CD8-positive, alpha-beta memory T cell (primary cell): ENCODE measurements around the gene FAAH. TPM values are rescaled to one million over a fixed set of nuclear protein-coding genes. Genes with fewer than 3 reads are reported as not detected.
"Not testable (repeated sequence)": the region's sequence is repeated elsewhere in the genome, so short reads cannot be mapped to it uniquely, and the experiment has no call there.

Experiments
- CTCF ChIA-PET: fragments of 350-600 bp; sonication (Branson Sonifier 250); formaldehyde crosslinking; loops from one replicate; lab custom pipeline; 2021; ENCODE audit warnings: antibody characterized with exemption; lab: Charles Lee
- POLR2A ChIA-PET: fragments of 350-600 bp; sonication (Branson Sonifier 250); formaldehyde crosslinking; loops from one replicate; lab custom pipeline; 2021; ENCODE audit warnings: antibody characterized with exemption; lab: Charles Lee
- DNase-seq, 5 donors: peaks; one replicate each; pipeline versions ENCODE4 v3.0.0 to v3.0.0-alpha.2; 2020 to 2022; ENCODE audit warnings: mixed read lengths in 1 of 5
- H3K27ac ChIP-seq: one replicate; pipeline ENCODE4 v1.7.0; 2013; ENCODE audit warnings: low read depth, mild to moderate bottlenecking, low read length, moderate library complexity
- H3K27me3 ChIP-seq: 2 replicates; pipeline ENCODE4 v1.7.0; 2013; ENCODE audit warnings: low read length, mild to moderate bottlenecking; ENCODE audit not compliant: insufficient read depth, poor library complexity, severe bottlenecking
- H3K36me3 ChIP-seq: 2 replicates; pipeline ENCODE4 v1.7.0; 2013; ENCODE audit warnings: mild to moderate bottlenecking, low read length, moderate library complexity; ENCODE audit not compliant: insufficient read depth
- H3K4me1 ChIP-seq: 2 replicates; pipeline ENCODE4 v1.7.0; 2013; ENCODE audit warnings: mild to moderate bottlenecking, low read length, moderate library complexity; ENCODE audit not compliant: insufficient read depth
- H3K4me3 ChIP-seq: 2 replicates; pipeline ENCODE4 v1.7.0; 2013; ENCODE audit warnings: mild to moderate bottlenecking, low read length
- H3K9me3 ChIP-seq: 2 replicates; pipeline ENCODE4 v1.7.0; 2013; ENCODE audit warnings: mild to moderate bottlenecking, low read length
- H3K27ac Mint-ChIP-seq, 8 donors: one replicate each; pipeline ENCODE4 v1.8.0; 2020 to 2021; ENCODE audit warnings: mixed read lengths in 8 of 8, mild to moderate bottlenecking in 6 of 8, inconsistent platforms in 3 of 8, moderate library complexity in 3 of 8
- H3K27me3 Mint-ChIP-seq, 2 donors: one replicate each; pipeline ENCODE4 v1.8.0; 2020 to 2021; ENCODE audit warnings: mixed read lengths in 2 of 2, mild to moderate bottlenecking in 1 of 2, moderate library complexity in 1 of 2
- H3K36me3 Mint-ChIP-seq, 3 donors: one replicate each; pipeline ENCODE4 v1.8.0; 2020 to 2021; ENCODE audit warnings: mixed read lengths in 3 of 3, inconsistent platforms in 1 of 3, mild to moderate bottlenecking in 1 of 3
- H3K4me1 Mint-ChIP-seq, 3 donors: one replicate each; pipeline ENCODE4 v1.8.0; 2020 to 2021; ENCODE audit warnings: mixed read lengths in 3 of 3, inconsistent platforms in 1 of 3, mild to moderate bottlenecking in 1 of 3
- H3K4me3 Mint-ChIP-seq, 7 donors: one replicate each; pipeline ENCODE4 v1.8.0; 2020 to 2021; ENCODE audit warnings: mixed read lengths in 7 of 7, mild to moderate bottlenecking in 6 of 7, moderate library complexity in 4 of 7, inconsistent platforms in 2 of 7
- H3K9me3 Mint-ChIP-seq, 5 donors: one replicate each; pipeline ENCODE4 v1.8.0; 2020 to 2022; ENCODE audit warnings: mixed read lengths in 5 of 5, mild to moderate bottlenecking in 3 of 5, moderate library complexity in 2 of 5, inconsistent platforms in 1 of 5
- polyA plus RNA-seq: library from polyadenylated mRNA; unstranded; fragments of 300-500 nt; fragmentation: Illumina TruSeq; gene quantifications from one replicate; pipeline ENCODE4 v1.2.3, GENCODE V29; 2021
- total RNA-seq, 2 experiments: library from RNA; stranded (reverse); gene quantifications; one replicate each; pipeline ENCODE4 v1.2.3, GENCODE V29; 2021

Gene FAAH
- 1 to 10 TPM; 4.5 to 5.1 TPM for total RNA-seq
- polyA plus RNA-seq, result 1.3 TPM

DNA sequence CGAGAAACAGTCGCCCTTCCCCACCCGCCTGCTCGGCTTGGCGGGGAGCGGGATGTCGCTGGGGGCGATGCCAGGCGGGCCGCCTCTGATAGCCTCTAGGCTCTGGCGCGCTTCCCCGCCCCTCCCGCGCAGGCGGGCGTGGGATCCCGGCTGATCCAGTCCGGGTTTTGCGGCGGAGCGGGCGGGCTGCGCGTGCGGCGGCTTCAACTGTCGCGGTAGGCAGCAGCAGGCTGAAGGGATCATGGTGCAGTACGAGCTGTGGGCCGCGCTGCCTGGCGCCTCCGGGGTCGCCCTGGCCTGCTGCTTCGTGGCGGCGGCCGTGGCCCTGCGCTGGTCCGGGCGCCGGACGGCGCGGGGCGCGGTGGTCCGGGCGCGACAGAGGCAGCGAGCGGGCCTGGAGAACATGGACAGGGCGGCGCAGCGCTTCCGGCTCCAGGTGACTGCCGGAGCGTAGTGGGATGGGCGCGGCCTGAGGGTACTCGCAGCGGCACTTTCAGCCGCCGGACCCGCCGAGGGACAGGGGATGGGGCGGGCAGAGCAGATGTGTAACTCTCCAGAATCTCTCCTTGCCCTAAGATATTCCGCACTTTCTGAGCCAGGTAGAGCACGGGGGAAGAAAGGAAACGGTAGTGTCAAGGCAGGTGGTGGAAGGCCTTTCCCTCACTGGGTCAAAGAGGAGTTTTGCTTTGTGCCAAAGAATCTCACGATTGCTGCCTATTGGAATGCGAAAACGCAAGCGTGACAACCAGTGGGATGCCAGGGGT, at the start of gene FAAH:
TSS of gene FAAH (plus strand) at position 210 of the 764 bp plus-strand sequence. CDS start at position 242, 32 bp downstream.
- Histone ChIP-seq H3K4me1 (no peaks in the 10 kb centered on the region), H3K9me3 (no peaks in the 10 kb centered on the region), H3K36me3 (no peaks in the 10 kb centered on the region), H3K27me3 (peaks cover 3% of the 10 kb centered on the region), H3K27ac (no peak within 1 kb of the TSS), H3K4me3 (no peak within 1 kb of the TSS)
- peaks cover 8 to 9% (median 8%) of the 10 kb centered on the region in 3 donors for H3K4me1 Mint-ChIP-seq
- ChIA-PET CTCF (no interaction called here), POLR2A (no interaction called here)
- peaks cover 5 to 18% (median 9%) of the 10 kb centered on the region in 5 donors for H3K9me3 Mint-ChIP-seq
- H3K27me3 Mint-ChIP-seq, result peaks cover 19 to 40% of the 10 kb centered on the region in 2 donors
- peak within 1 kb of the TSS in 5 of 7 donors; percentile 62 to 81 (median 66) for H3K4me3 Mint-ChIP-seq
- peak in 2 of 5 donors; percentile 27 to 62 for DNase-seq
- H3K36me3 Mint-ChIP-seq, result peaks cover 3 to 24% (median 7%) of the 10 kb centered on the region in 3 donors
- H3K27ac Mint-ChIP-seq, result peak within 1 kb of the TSS in 3 of 8 donors; percentile 17 to 50 (median 50)

DNA sequence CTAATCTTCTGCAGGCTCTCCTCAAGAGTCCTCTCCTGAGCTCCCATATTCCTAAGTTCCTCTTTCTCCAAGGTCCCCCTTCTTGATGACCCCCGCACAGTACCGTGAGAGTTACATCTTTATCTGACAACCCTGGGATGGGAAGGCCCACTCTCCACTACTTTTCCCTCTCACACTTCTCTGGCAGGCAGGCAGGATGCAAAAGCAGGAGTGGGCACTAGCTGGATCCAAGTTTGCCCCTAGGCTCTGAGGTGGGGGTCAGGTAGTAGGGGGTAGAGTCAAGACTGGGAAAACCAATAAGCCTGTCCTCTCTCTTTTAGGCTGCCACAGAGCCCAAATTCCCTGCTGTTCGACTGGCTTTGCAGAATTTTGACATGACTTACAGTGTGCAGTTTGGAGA, 49.6 kb upstream of the FAAH start:
- H3K9me3 ChIP-seq, result no peaks in the 10 kb centered on the region
- H3K4me1 ChIP-seq, result peaks cover 12% of the 10 kb centered on the region
- no peak overlapping the region for H3K4me3 ChIP-seq
- Mint-ChIP-seq H3K36me3 (peaks cover under 1 to 55% (median 6%) of the 10 kb centered on the region in 3 donors), H3K9me3 (no peaks in the 10 kb centered on the region), H3K27me3 (no peaks in the 10 kb centered on the region), H3K4me3 (no peak overlapping the region), H3K4me1 (peaks cover 45 to 57% (median 48%) of the 10 kb centered on the region in 3 donors), H3K27ac (peak overlapping the region in 7 of 8 donors; percentile 58 to 100 (median 90))
- peaks cover 6% of the 10 kb centered on the region for H3K36me3 ChIP-seq
- no peak for DNase-seq
- ChIA-PET CTCF (interaction anchor here (5.7 kb wide), 1 partner anchor 99 kb away, joined by 31 read pairs; the partner anchor contains the start of gene RAD54L), POLR2A (no interaction called here)
- no peak overlapping the region for H3K27ac ChIP-seq
- H3K27me3 ChIP-seq, result no peaks in the 10 kb centered on the region

DNA sequence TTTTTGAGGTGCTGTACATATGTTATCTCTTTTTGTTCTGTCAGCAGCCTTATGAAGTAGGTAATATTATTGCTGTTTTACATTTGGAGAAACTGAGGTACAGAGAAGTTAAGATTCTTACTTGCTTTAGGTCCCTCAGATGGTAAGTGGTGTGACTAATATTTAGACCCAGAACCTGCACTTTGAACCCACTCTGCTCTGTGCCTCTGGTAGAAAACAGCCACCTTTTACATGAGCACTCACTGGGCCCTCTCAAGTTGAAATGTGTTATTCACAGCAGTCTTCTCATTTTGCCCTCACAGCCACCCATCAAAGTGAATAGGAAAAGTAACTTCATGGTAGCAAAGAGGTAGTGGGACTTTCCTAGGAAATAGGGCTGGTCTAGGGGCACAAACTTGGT, 48.8 kb upstream of the FAAH start:
- Mint-ChIP-seq H3K9me3 (no peaks in the 10 kb centered on the region), H3K4me3 (no peak overlapping the region), H3K4me1 (peaks cover 40 to 52% (median 44%) of the 10 kb centered on the region in 3 donors), H3K27ac (peak overlapping the region in 6 of 8 donors; percentile 37 to 99 (median 60)), H3K36me3 (peaks cover 3 to 61% (median 9%) of the 10 kb centered on the region in 3 donors), H3K27me3 (no peaks in the 10 kb centered on the region)
- Histone ChIP-seq H3K27ac (no peak overlapping the region), H3K9me3 (no peaks in the 10 kb centered on the region), H3K4me3 (no peak overlapping the region), H3K4me1 (peaks cover 9% of the 10 kb centered on the region), H3K36me3 (peaks cover 10% of the 10 kb centered on the region), H3K27me3 (no peaks in the 10 kb centered on the region)
- CTCF ChIA-PET, result interaction anchor here (1.1 to 5.7 kb wide), 2 partner anchors 42 to 100 kb away, joined by 5 to 31 read pairs; partner anchors contain the start of genes LRRC41, RAD54L and UQCRH
- POLR2A ChIA-PET, result interaction anchor here (0.6 kb wide), 1 partner anchor 145 kb away, joined by 3 read pairs; no protein-coding TSS in a partner anchor
- DNase-seq, result no peak

DNA sequence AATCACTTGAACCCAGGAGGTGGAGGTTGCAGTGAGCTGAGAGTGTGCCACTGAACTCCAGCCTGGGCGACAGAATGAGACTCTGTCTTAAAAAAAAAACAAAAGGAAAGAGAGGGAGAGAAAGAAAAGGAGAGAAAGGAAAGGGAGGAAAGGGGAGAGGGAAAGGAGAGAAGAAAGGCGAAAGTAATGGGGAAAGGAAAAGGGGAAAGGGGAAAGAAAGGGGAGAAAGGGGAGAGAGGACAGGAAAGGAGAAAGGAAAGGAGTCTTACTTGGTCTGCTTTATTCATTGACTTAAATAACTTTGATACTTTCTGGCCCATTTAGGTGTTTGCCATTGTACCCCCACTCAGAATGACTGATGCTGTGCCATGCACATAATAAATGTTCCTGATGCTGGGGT, 41.8 kb upstream of the FAAH start:
- H3K9me3 Mint-ChIP-seq, result no peaks in the 10 kb centered on the region
- no peaks in the 10 kb centered on the region for H3K4me1 ChIP-seq
- ChIA-PET POLR2A (no interaction called here), CTCF (no interaction called here)
- H3K27ac Mint-ChIP-seq, result peak overlapping the region in 1 of 8 donors; percentile 34
- H3K27me3 Mint-ChIP-seq, result no peaks in the 10 kb centered on the region
- H3K36me3 Mint-ChIP-seq, result peaks cover 3 to 67% (median 15%) of the 10 kb centered on the region in 3 donors
- no peak for DNase-seq
- no peak overlapping the region for H3K27ac ChIP-seq
- H3K27me3 ChIP-seq, result no peaks in the 10 kb centered on the region
- no peaks in the 10 kb centered on the region for H3K9me3 ChIP-seq
- peaks cover 5 to 7% (median 6%) of the 10 kb centered on the region in 3 donors for H3K4me1 Mint-ChIP-seq
- H3K4me3 ChIP-seq, result no peak overlapping the region
- H3K4me3 Mint-ChIP-seq, result no peak overlapping the region
- H3K36me3 ChIP-seq, result peaks cover 27% of the 10 kb centered on the region

DNA sequence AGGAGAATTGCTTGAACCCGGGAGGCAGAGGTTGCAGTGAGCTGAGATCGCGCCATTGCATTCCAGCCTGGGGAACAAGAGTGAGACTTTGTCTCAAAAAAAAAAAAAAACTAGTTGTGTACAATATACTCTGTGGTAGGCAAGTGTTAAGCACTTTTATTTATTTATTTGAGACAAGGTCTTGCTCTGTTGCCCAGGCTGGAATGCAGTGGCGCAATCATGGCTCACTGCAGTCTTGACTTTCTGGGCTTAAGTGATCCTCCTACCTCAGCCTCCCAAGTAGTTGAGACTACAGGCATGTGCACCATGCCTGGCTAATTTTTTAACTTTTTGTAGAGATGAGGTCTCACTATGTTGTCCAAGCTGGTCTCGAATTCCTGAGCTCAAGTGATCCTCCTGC, 38.2 kb upstream of the FAAH start:
- ChIA-PET POLR2A (interaction anchor here (0.6 kb wide), 1 partner anchor 65 kb away, joined by 5 read pairs; no protein-coding TSS in a partner anchor), CTCF (interaction anchor here (0.7 kb wide), 1 partner anchor 8 kb away, joined by 3 read pairs; no protein-coding TSS in a partner anchor)
- H3K27me3 ChIP-seq, H3K9me3 Mint-ChIP-seq, H3K9me3 ChIP-seq, H3K4me1 ChIP-seq, H3K27me3 Mint-ChIP-seq, H3K4me3 Mint-ChIP-seq, DNase-seq, H3K27ac ChIP-seq, H3K4me3 ChIP-seq, H3K4me1 Mint-ChIP-seq: not testable (repeated sequence)
- peaks cover 5 to 64% (median 14%) of the 10 kb centered on the region in 3 donors for H3K36me3 Mint-ChIP-seq
- H3K27ac Mint-ChIP-seq, result peak overlapping the region in 1 of 8 donors; percentile 41
- H3K36me3 ChIP-seq, result peaks cover 17% of the 10 kb centered on the region

DNA sequence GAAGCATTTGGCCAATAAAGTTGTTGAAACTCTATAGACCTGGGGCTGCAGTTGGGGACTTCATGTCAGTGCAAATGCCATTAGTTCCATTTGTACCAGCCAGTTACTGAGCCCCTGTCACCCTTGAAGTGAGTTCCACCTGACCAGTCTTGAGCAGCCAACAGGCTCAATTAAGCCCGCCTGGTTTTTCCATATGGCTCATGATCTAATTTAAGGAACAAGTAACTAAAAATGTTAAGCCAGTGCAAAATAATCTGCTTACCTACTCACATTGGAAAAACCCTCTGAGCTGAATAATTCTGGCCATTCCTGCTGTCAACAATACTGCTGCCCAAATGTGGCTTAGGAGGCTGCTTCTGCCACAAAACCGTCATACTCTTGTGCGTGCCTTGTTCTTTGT, 32.0 kb upstream of the FAAH start:
- no peaks in the 10 kb centered on the region for H3K27me3 Mint-ChIP-seq
- no peaks in the 10 kb centered on the region for H3K9me3 ChIP-seq
- no peak overlapping the region for H3K4me3 ChIP-seq
- H3K27ac Mint-ChIP-seq, result no peak overlapping the region
- no peaks in the 10 kb centered on the region for H3K27me3 ChIP-seq
- H3K27ac ChIP-seq, result no peak overlapping the region
- ChIA-PET CTCF (no interaction called here), POLR2A (interaction anchor here (0.8 kb wide), 1 partner anchor 115 kb away, joined by 3 read pairs; no protein-coding TSS in a partner anchor)
- peaks cover 9 to 72% (median 24%) of the 10 kb centered on the region in 3 donors for H3K36me3 Mint-ChIP-seq
- H3K9me3 Mint-ChIP-seq, result no peaks in the 10 kb centered on the region
- no peak overlapping the region for H3K4me3 Mint-ChIP-seq
- H3K36me3 ChIP-seq, result peaks cover 16% of the 10 kb centered on the region
- no peaks in the 10 kb centered on the region for H3K4me1 Mint-ChIP-seq
- no peak for DNase-seq
- no peaks in the 10 kb centered on the region for H3K4me1 ChIP-seq

DNA sequence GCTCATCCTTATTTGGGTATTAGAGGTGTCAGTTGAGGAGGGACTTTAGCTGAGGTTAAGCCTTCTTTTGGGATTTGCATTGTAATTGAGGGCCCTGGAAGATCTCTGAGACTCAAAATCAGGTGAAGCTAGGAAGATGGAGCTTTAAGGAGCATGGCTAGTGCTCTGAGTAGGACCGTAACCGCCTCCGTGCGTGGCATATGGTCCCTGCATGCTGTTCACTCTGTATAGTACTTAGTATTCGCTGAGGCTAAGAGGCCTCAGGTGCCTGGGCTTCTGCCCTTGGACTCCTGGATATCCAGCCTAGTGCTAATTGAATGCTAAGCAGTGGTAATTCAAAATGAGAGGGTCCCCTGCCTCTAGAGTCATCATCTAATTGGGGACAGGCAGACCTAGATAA, 31.0 kb upstream of the FAAH start:
- Histone ChIP-seq H3K4me1 (no peaks in the 10 kb centered on the region), H3K36me3 (peaks cover 16% of the 10 kb centered on the region), H3K27me3 (no peaks in the 10 kb centered on the region), H3K9me3 (no peaks in the 10 kb centered on the region), H3K4me3 (no peak overlapping the region), H3K27ac (no peak overlapping the region)
- Mint-ChIP-seq H3K36me3 (peaks cover 9 to 74% (median 23%) of the 10 kb centered on the region in 3 donors), H3K4me3 (no peak overlapping the region), H3K9me3 (no peaks in the 10 kb centered on the region), H3K27ac (peak overlapping the region in 1 of 8 donors; percentile 81), H3K27me3 (no peaks in the 10 kb centered on the region), H3K4me1 (no peaks in the 10 kb centered on the region)
- DNase-seq, result no peak
- CTCF ChIA-PET, result no interaction called here
- POLR2A ChIA-PET, result no interaction called here

DNA sequence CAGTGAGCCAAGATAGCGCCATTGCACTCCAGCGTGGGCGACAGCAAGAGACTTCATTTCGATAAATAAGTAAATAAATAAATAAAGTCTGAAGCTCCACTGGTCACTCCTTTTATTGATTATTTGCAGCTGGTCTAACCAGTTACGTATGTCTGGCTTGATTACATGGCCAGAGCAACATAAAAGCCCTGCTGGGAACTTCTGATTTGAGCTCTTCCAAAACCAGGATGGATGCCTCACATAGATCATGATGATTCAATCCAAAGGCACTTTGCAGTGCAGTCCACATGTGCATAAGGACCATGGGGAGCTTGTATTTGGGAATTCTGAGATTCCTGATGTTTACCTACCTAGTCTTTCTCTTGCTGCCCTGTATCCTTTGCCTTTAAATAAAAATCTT, 29.5 kb upstream of the FAAH start:
- H3K27ac Mint-ChIP-seq, result no peak overlapping the region
- peaks cover 9 to 76% (median 32%) of the 10 kb centered on the region in 3 donors for H3K36me3 Mint-ChIP-seq
- Histone ChIP-seq H3K27me3 (no peaks in the 10 kb centered on the region), H3K27ac (no peak overlapping the region), H3K9me3 (no peaks in the 10 kb centered on the region), H3K4me1 (no peaks in the 10 kb centered on the region), H3K36me3 (peaks cover 16% of the 10 kb centered on the region), H3K4me3 (no peak overlapping the region)
- H3K27me3 Mint-ChIP-seq, result no peaks in the 10 kb centered on the region
- no peak overlapping the region for H3K4me3 Mint-ChIP-seq
- no peaks in the 10 kb centered on the region for H3K4me1 Mint-ChIP-seq
- DNase-seq, result no peak
- H3K9me3 Mint-ChIP-seq, result no peaks in the 10 kb centered on the region
- ChIA-PET CTCF (interaction anchor here (3.3 kb wide), 1 partner anchor 17 kb away, joined by 9 read pairs; no protein-coding TSS in a partner anchor), POLR2A (no interaction called here)
